Muscle of leg (tissue), 11 donors: ENCODE measurements around the gene PPP3R2. TPM values are rescaled to one million over a fixed set of nuclear protein-coding genes. Genes with fewer than 3 reads are reported as not detected.
"Not testable (repeated sequence)": the region's sequence is repeated elsewhere in the genome, so short reads cannot be mapped to it uniquely, and the experiment has no call there.

Experiments used
- DNase-seq: peaks from one replicate; pipeline ENCODE4 v3.0.0; 2013
- H3K27ac ChIP-seq: one replicate; pipeline ENCODE4 v1.5.1; 2013; ENCODE audit warnings: mild to moderate bottlenecking, low read length, control low read depth
- H3K27me3 ChIP-seq: one replicate; pipeline ENCODE4 v1.6.1; 2013; ENCODE audit warnings: low read length; ENCODE audit not compliant: control insufficient read depth, insufficient read depth
- H3K36me3 ChIP-seq: one replicate; pipeline ENCODE4 v1.6.1; 2013; ENCODE audit warnings: low read length; ENCODE audit not compliant: control insufficient read depth, insufficient read depth
- H3K4me1 ChIP-seq: one replicate; pipeline ENCODE4 v1.6.1; 2013; ENCODE audit warnings: low read length; ENCODE audit not compliant: control insufficient read depth, insufficient read depth
- H3K4me3 ChIP-seq: one replicate; pipeline ENCODE4 v1.5.1; 2013; ENCODE audit warnings: low read length, control low read depth
- H3K9me3 ChIP-seq: replicated peaks from 2 replicates; pipeline ENCODE4 v1.6.1; 2013; ENCODE audit warnings: low read depth, low read length; ENCODE audit not compliant: control insufficient read depth
- whole genome bisulfite sequencing: methylation state at CpG from one replicate; pipeline ENCODE4 v1.1.5; 2013; ENCODE audit warnings: missing lambda C conversion rate; ENCODE audit not compliant: insufficient coverage; 5-methylcytosine and 5-hydroxymethylcytosine counted together
- polyA plus RNA-seq, 8 donors: library from polyadenylated mRNA; unstranded; fragments of 120-200 nt; gene quantifications; one replicate each; pipeline versions ENCODE4 v1.2.1 to v1.2.3, GENCODE V29; 2013; ENCODE audit warnings: inconsistent platforms in 1 of 8, low replicate concordance in 1 of 8; ENCODE audit not compliant: insufficient read length in 8 of 8, insufficient read depth in 1 of 8
- total RNA-seq: library from RNA; stranded (reverse); fragments of 120-200 nt; gene quantifications from one replicate; pipeline ENCODE4 v1.2.4, GENCODE V29; 2013

Gene PPP3R2
- total and polyA plus RNA-seq, 9 donors, result 0.04 TPM; not detected in 7

DNA sequence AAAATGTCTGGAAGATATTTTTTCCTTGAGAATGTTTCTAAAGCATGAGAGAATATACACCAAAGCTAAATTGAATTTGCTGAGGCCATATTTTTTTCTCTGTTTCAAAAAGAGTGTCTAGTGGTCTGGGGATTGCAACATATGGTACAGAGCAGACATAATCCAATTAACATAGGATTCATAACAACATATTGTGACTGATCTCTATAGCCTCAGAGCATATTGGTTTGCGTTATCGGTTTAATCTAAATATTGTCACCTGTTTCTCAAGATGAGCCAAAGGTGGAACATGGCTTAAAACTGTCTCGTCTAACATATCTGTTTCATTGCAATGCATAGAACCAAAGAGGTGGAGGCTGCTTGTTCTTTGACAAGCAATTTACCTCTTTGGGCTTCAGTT lies 3.9 kb downstream of the PPP3R2 start:
- H3K27me3 ChIP-seq, result no peaks in the 10 kb centered on the region
- WGBS, result 100% methylated on average over 2 of the region's 3 CpGs
- no peaks in the 10 kb centered on the region for H3K9me3 ChIP-seq
- DNase-seq, result no peak
- H3K36me3 ChIP-seq, result no peaks in the 10 kb centered on the region
- no peaks in the 10 kb centered on the region for H3K4me1 ChIP-seq
- H3K27ac ChIP-seq, result no peak overlapping the region
- H3K4me3 ChIP-seq, result no peak overlapping the region

DNA sequence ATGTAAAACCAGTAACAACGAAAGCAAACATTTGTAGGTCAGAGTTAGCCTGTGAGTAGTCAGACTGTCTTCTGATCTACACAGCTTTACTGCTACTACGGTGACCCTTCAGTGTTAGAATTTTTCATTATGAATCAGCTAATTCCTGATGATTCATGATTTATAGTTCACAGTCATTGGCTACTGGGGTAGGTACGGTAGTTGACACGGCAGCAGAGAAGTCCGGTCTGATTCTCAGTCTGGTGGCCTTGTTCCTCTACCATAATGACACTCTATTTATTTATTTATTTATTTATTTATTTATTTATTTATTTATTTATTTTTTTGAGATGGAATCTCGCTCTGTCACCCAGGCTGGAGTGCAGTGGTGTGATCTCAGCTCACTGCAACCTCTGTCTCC lies 4.7 kb downstream of the PPP3R2 start:
- not testable (repeated sequence) for H3K27me3 ChIP-seq, H3K4me1 ChIP-seq, H3K36me3 ChIP-seq, H3K27ac ChIP-seq, DNase-seq, H3K9me3 ChIP-seq, H3K4me3 ChIP-seq
- no CpG with 5 or more reads among the region's 6 CpGs for WGBS

GRCh38 chr9:101587332-101588043 lies 7.3 kb downstream of the PPP3R2 start:
- Histone ChIP-seq H3K4me3 (no peak overlapping the region), H3K4me1 (no peaks in the 10 kb centered on the region), H3K27ac (no peak overlapping the region), H3K27me3 (no peaks in the 10 kb centered on the region), H3K36me3 (no peaks in the 10 kb centered on the region), H3K9me3 (no peaks in the 10 kb centered on the region)
- DNase-seq, result no peak
- WGBS, result no CpG with 5 or more reads among the region's 4 CpGs

GRCh38 chr9:101586651-101587050 lies 8.1 kb downstream of the PPP3R2 start:
- no peaks in the 10 kb centered on the region for H3K4me1 ChIP-seq
- no peak overlapping the region for H3K27ac ChIP-seq
- whole genome bisulfite sequencing, result no CpG with 5 or more reads among the region's 5 CpGs
- H3K9me3 ChIP-seq, result no peaks in the 10 kb centered on the region
- no peaks in the 10 kb centered on the region for H3K36me3 ChIP-seq
- H3K27me3 ChIP-seq, result no peaks in the 10 kb centered on the region
- H3K4me3 ChIP-seq, result no peak overlapping the region
- no peak for DNase-seq

DNA sequence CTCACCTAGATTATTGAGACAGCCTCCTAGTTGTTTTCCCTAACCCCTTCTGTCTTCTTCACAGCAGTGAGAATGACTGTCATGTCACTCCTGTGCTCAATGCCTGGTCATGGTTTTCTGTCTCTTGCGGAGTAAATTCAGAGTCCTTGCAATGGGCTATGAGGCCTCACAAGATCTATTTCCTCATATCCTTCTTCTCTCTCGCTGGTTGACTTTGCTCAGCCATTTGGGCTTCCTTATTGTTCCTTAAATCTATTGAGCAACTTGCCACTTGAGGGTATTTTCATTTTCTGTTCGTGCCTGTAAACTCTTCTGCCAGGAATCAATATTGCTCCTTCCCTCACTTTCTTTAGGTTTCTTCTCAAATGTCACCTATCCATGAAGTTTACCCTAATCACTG lies 9.0 kb downstream of the PPP3R2 start:
- H3K4me1 ChIP-seq, result no peaks in the 10 kb centered on the region
- no peaks in the 10 kb centered on the region for H3K27me3 ChIP-seq
- peak; percentile 53 for DNase-seq
- 45% methylated on average over 2 of the region's 3 CpGs for WGBS
- no peaks in the 10 kb centered on the region for H3K36me3 ChIP-seq
- no peaks in the 10 kb centered on the region for H3K9me3 ChIP-seq
- H3K4me3 ChIP-seq, result no peak overlapping the region
- H3K27ac ChIP-seq, result no peak overlapping the region

DNA sequence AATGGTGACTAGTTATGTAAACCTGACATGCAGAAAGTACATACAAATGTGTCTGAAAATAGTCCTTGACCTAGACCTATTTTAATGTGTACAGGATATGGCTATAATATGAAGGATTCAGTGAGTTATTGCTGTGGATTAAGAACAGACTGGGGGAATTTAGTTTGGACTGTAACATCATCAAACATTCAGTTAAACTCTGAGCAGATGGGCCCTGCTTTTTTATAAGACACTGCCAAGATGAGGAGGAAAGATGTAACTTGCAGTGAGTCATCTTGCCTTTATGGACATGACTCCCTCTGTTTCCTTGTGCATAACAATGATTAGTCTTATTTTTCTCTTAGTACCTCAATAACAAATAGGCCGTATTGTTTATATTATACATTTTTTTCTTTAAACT lies 12.2 kb downstream of the PPP3R2 start:
- WGBS, result no CpG with 5 or more reads among the region's 1 CpG
- H3K36me3 ChIP-seq, result no peaks in the 10 kb centered on the region
- no peaks in the 10 kb centered on the region for H3K9me3 ChIP-seq
- no peaks in the 10 kb centered on the region for H3K27me3 ChIP-seq
- H3K4me1 ChIP-seq, result no peaks in the 10 kb centered on the region
- H3K27ac ChIP-seq, result no peak overlapping the region
- DNase-seq, result peak; percentile 82
- H3K4me3 ChIP-seq, result no peak overlapping the region

- Histone ChIP-seq H3K9me3 (no peaks in the 10 kb centered on the region), H3K27ac (no peak overlapping the region), H3K4me1 (no peaks in the 10 kb centered on the region), H3K4me3 (no peak overlapping the region), H3K27me3 (no peaks in the 10 kb centered on the region), H3K36me3 (no peaks in the 10 kb centered on the region)
- WGBS, result 55% methylated on average over 6 of the region's 6 CpGs
- peak; percentile 11 for DNase-seq
Observed at GRCh38 chr9:101579711-101580545, 14.8 kb downstream of the PPP3R2 start.

GRCh38 chr9:101578378-101578777 lies 16.4 kb downstream of the PPP3R2 start:
- H3K4me3 ChIP-seq, result no peak overlapping the region
- no peaks in the 10 kb centered on the region for H3K27me3 ChIP-seq
- WGBS, result 82% methylated on average over 3 of the region's 3 CpGs
- no peak overlapping the region for H3K27ac ChIP-seq
- no peaks in the 10 kb centered on the region for H3K36me3 ChIP-seq
- DNase-seq, result no peak
- H3K4me1 ChIP-seq, result no peaks in the 10 kb centered on the region
- H3K9me3 ChIP-seq, result no peaks in the 10 kb centered on the region

DNA sequence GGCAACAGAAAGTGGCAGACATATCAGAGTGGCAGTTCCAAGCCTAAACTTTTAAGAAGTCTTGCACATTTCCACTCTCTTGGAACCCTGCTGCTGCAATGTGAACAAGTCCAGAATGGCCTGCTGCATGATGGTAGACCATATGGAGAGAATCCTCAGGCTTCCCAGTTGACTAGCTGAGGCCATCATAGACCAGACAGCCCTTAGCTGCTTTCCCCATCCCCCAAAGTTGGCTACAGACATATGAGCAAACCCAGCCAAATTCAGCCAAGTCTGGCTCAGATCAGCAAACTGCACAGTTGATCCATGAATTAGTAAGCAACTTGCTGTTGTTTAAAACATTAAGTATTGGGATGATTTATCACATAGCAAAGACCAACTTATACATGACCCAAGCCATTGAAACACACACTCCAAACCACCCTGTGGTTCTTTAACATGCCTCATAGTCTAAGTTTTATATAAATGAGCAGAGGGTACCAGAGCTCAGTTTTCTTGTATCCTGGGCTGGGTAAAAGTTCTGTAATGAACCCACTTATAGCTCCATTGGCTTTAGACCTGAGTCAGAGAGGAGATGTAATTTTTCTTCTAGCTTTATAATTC lies 19.9 kb downstream of the PPP3R2 start:
- no peak for DNase-seq
- no peaks in the 10 kb centered on the region for H3K4me1 ChIP-seq
- H3K4me3 ChIP-seq, result no peak overlapping the region
- H3K27me3 ChIP-seq, result no peaks in the 10 kb centered on the region
- no peak overlapping the region for H3K27ac ChIP-seq
- no peaks in the 10 kb centered on the region for H3K9me3 ChIP-seq
- H3K36me3 ChIP-seq, result no peaks in the 10 kb centered on the region

DNA sequence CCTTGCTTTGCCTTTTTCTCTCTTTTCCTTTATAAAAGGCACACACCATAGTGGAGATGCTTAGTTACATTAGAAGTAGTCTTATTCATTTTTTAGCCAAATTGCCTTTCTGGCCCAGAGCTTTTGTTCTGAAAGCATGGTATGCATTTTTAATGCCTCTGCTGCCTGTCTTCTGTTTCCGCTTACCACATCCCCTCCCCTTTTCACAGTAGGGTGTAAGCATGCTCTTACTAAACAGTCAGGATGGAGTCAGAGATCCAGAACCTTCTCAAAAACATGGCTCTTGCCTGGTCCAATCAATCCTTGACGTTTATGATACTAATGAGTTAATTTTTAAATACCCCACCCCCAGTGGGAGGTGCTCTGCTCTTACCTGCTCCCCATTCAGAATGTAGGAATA lies 22.5 kb downstream of the PPP3R2 start:
- peaks cover 5% of the 10 kb centered on the region for H3K36me3 ChIP-seq
- no peak overlapping the region for H3K4me3 ChIP-seq
- H3K27ac ChIP-seq, result no peak overlapping the region
- H3K9me3 ChIP-seq, result no peaks in the 10 kb centered on the region
- no CpG with 5 or more reads among the region's 2 CpGs for WGBS
- H3K4me1 ChIP-seq, result no peaks in the 10 kb centered on the region
- no peak for DNase-seq
- H3K27me3 ChIP-seq, result no peaks in the 10 kb centered on the region
